Endothelial cell (in vitro differentiated cells): ENCODE results near the gene SF3A1. TPM values are rescaled to one million over a fixed set of nuclear protein-coding genes. Genes with fewer than 3 reads are reported as not detected.

Experiments used
- DNase-seq: peaks from one replicate; pipeline ENCODE4 v3.0.0; 2021; ENCODE audit warnings: low spot score
- H3K27ac Mint-ChIP-seq: one replicate; pipeline ENCODE4 v1.8.0; 2021; ENCODE audit warnings: mixed read lengths, inconsistent platforms; ENCODE audit not compliant: unreplicated experiment
- H3K27me3 Mint-ChIP-seq: one replicate; pipeline ENCODE4 v1.8.0; 2021; ENCODE audit warnings: mild to moderate bottlenecking, moderate library complexity, mixed read lengths, inconsistent platforms; ENCODE audit not compliant: unreplicated experiment
- H3K36me3 Mint-ChIP-seq: one replicate; pipeline ENCODE4 v1.8.0; 2021; ENCODE audit warnings: mild to moderate bottlenecking, low read depth, mixed read lengths, inconsistent platforms; ENCODE audit not compliant: unreplicated experiment
- H3K4me1 Mint-ChIP-seq: one replicate; pipeline ENCODE4 v1.8.0; 2021; ENCODE audit warnings: mild to moderate bottlenecking, mixed read lengths, inconsistent platforms; ENCODE audit not compliant: unreplicated experiment
- H3K4me3 Mint-ChIP-seq: one replicate; pipeline ENCODE4 v1.8.0; 2021; ENCODE audit warnings: mild to moderate bottlenecking, mixed read lengths, inconsistent platforms; ENCODE audit not compliant: unreplicated experiment
- H3K9me3 Mint-ChIP-seq: one replicate; pipeline ENCODE4 v1.8.0; 2021; ENCODE audit warnings: mixed read lengths, inconsistent platforms; ENCODE audit not compliant: unreplicated experiment
- total RNA-seq: library from RNA; stranded (reverse); fragmentation: NEBNext Ultra II Directional; extraction: Animal tissue kit (Norgen Biotek cat#: 25700); gene quantifications from one replicate; pipeline ENCODE4 v1.2.1, GENCODE V29; 2021; ENCODE audit not compliant: unreplicated experiment
- TF ChIP-seq, protein P1 (sequence below): fragments of 200-600 bp; sonication (generic); IDR thresholded peaks from one replicate; pipeline ENCODE4 v1.5.0; 2021; ENCODE audit warnings: antibody characterized with exemption; ENCODE audit not compliant: unreplicated experiment

SF3A1 gene
- total RNA-seq, 1 donor from 2014 or later, result 139 TPM

DNA sequence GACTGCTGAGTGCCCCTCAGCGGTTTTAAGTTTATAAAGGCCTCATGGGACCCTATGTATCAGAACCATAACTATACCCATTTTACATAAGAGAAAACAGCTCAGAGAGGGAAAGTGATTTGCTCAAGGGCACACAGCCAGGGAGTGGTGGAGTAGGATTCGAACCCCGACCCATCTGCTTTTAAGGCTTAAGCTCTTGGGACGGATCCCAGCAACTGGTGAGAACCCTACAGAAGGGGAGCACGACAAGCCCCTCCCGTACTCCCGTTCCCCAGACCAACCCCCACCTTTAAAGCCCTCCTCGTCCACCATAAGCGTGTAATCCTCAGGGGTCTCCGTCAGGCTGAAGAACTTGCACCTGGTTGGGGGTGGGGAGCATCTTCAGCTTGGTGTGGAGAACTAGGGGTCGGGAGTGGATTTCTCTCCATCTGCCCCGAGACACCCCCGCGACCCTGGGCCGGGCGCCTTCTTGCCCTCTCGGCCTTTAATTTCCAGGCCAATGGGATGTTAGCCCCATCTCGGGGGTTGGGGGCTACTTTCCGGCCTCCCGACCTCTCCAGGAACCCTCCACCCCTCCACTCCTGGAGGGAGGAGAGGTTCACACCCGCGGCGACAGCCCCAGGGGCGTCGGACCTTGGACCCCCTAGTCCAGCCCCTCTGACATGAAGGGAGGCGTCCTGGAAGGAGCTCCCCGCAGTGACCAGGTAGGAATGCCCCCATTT lies 68.1 kb downstream of the SF3A1 start:
- TF ChIP-seq, protein P1, sequence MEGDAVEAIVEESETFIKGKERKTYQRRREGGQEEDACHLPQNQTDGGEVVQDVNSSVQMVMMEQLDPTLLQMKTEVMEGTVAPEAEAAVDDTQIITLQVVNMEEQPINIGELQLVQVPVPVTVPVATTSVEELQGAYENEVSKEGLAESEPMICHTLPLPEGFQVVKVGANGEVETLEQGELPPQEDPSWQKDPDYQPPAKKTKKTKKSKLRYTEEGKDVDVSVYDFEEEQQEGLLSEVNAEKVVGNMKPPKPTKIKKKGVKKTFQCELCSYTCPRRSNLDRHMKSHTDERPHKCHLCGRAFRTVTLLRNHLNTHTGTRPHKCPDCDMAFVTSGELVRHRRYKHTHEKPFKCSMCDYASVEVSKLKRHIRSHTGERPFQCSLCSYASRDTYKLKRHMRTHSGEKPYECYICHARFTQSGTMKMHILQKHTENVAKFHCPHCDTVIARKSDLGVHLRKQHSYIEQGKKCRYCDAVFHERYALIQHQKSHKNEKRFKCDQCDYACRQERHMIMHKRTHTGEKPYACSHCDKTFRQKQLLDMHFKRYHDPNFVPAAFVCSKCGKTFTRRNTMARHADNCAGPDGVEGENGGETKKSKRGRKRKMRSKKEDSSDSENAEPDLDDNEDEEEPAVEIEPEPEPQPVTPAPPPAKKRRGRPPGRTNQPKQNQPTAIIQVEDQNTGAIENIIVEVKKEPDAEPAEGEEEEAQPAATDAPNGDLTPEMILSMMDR, result no peak
- Mint-ChIP-seq H3K27ac (peak overlapping the region; percentile 67), H3K27me3 (peaks cover 3% of the 10 kb centered on the region), H3K36me3 (peaks cover 10% of the 10 kb centered on the region), H3K4me1 (peaks cover 10% of the 10 kb centered on the region), H3K4me3 (peak overlapping the region; percentile 77), H3K9me3 (no peaks in the 10 kb centered on the region)
- no peak for DNase-seq

DNA sequence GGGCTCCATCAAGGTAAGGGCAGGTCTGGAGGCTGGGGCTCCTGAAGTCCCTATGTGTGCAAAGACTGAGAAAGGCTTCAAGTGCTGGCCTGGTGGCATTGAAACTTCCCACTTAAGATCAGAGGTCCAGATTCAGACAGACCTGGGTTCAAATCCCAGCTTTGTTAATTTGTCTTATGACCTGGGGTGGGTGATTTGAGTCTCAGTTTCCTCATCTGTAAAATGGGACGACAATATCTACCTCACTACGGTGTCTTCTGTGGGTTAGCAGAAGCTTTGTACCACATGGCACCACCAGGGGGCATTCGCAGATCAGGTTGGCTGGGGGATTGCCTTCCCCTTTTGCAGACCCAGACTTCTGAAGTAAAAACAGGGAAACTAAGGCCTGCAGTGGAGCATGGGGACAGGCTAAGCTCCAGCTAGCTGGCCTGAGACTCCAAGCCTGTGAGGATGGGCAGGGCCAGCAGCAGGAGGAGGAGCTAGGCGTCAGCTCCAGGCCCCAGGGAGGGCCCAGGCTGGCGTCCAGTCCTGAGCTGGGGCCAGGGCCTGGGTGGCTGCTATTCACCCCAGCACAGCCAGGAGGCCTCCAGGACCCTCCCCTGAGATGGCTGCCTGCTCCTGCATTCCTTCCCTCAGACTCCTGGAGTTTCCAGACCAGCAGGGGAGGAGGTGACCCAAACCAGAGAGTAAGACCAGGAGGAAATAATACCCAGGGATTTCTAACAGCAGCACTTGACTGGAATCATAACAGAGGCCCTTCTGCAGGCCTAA lies 68.9 kb downstream of the SF3A1 start:
- peaks cover 3% of the 10 kb centered on the region for H3K36me3 Mint-ChIP-seq
- TF ChIP-seq, protein P1, result peak; percentile 83
- H3K4me1 Mint-ChIP-seq, result peaks cover 10% of the 10 kb centered on the region
- H3K27ac Mint-ChIP-seq, result peak overlapping the region; percentile 67
- peak; percentile 82 for DNase-seq
- H3K9me3 Mint-ChIP-seq, result no peaks in the 10 kb centered on the region
- peak overlapping the region; percentile 77 for H3K4me3 Mint-ChIP-seq
- peaks cover 1% of the 10 kb centered on the region for H3K27me3 Mint-ChIP-seq

DNA sequence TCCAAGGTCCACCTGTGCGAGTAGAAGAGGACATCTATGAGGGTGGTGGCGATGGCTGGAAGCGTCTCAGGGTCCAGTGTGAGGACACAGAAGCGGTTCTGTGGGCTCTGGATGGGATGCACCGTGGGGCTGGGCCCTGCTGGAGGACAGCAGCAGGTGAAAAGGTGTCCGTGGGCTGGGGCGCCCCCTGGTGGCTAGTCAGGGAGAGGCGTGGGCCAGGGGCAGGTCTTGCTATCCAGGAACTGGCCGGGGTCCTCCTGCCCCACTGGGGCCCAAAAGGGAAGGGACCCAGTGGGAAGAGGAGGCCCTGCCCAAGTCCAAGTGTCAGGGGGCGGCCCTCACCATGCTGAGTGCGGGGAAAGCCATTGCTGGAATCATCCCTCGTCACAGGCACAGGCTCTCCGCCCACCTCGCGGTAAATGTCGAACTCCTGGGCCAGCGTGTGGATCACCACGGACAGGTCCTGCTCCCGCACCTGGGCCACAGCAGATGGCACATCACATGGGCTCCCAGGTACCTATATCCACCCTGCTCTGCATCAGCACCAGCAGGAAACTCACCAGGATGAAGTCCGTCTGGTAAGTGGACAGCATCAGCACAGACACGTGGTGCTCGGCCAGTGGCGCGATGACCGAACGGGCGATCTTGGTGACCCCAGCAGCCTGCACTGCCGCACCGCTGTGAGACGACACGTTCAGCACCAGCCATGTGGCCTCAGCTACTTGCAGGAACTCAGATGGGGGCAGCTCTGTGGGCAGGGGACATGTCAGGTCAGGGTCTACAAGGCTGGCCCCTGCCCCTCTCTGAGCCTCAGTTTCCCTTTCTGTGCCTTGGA lies 69.7 kb downstream of the SF3A1 start:
- peaks cover 1% of the 10 kb centered on the region for H3K27me3 Mint-ChIP-seq

DNA sequence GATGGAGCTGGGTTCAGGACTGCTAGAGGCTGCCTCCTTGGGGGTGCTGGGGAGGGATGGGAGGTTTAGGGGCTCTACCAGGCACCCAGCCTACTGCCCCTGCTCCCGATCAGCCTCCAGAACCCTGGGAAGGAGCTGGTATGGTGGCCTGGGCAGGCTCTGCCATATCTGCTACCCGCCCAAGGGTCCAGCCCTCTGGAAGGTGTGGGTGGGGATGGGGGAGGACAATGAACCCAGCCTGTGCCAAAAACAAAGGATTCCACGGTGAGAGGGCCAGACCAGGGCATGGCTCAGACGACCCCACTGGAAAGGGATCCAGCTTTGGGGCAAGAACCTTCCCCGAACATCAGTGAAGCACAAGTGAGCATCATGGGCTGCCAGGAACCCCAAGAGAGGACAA lies 70.4 kb downstream of the SF3A1 start:
- Mint-ChIP-seq H3K4me3 (no peak overlapping the region), H3K27me3 (peaks cover 1% of the 10 kb centered on the region), H3K27ac (no peak overlapping the region), H3K36me3 (peaks cover 3% of the 10 kb centered on the region), H3K9me3 (no peaks in the 10 kb centered on the region), H3K4me1 (peaks cover 5% of the 10 kb centered on the region)
- TF ChIP-seq, protein P1, result no peak
- no peak for DNase-seq

More for the DNA sequence above, 69.7 kb downstream of the SF3A1 start:
- no peaks in the 10 kb centered on the region for H3K9me3 Mint-ChIP-seq
- peaks cover 10% of the 10 kb centered on the region for H3K4me1 Mint-ChIP-seq
- TF ChIP-seq, protein P1, result peak; percentile 94
- peak overlapping the region; percentile 7 for H3K4me3 Mint-ChIP-seq
- no peak overlapping the region for H3K27ac Mint-ChIP-seq
- H3K36me3 Mint-ChIP-seq, result peaks cover 3% of the 10 kb centered on the region
- peak; percentile 89 for DNase-seq
